T-helper 22 cell (primary cell): Measurements from ENCODE around the gene MYD88.

Experiments used
- DNase-seq: peaks from one replicate; pipeline ENCODE4 v3.0.0-alpha.2; 2020; ENCODE audit warnings: low read depth

The MYD88 gene

DNA sequence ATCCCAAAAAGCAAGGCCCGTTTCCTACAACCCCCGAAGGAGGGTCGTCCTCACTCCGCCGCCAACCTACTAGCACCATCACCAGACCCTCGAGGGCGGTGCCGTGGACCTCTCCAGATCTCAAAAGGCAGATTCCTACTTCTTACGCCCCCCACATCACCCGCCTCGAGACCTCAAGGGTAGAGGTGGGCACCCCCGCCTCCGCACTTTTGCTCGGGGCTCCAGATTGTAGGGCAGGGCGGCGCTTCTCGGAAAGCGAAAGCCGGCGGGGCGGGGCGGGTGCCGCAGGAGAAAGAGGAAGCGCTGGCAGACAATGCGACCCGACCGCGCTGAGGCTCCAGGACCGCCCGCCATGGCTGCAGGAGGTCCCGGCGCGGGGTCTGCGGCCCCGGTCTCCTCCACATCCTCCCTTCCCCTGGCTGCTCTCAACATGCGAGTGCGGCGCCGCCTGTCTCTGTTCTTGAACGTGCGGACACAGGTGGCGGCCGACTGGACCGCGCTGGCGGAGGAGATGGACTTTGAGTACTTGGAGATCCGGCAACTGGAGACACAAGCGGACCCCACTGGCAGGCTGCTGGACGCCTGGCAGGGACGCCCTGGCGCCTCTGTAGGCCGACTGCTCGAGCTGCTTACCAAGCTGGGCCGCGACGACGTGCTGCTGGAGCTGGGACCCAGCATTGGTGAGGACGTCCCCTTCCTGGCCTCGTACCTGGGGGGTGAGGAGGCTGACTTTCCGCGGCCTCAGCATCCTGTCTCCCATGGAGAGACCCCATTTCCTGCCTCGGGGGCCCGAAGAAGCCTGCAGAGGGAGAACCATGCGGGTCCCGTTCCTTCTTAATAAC is at the start of gene MYD88:
Gene MYD88 (plus strand): TSS at position 313 of the 842 bp plus-strand sequence. CDS start 40 bp downstream, at position 353.
- peak; percentile 69 for DNase-seq

DNA sequence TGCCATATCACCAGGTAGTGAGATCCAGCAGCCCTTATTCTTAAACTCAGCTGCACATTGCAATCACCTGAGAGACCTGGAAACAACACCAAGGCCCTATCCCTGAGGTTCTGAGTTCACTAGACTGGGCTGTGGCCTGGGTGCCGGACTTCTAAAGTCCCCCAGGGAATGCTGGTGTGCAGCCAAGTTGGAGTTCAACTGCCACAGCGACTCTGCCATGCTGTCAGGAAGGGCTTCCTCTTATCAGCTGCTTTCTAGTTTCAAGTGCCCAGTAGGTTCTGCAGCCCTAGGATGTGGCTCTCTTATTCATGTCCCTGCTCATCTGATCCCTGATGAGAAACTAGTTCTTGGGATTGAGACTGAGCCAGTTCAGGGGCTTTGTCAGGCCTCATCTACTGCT is 49.3 kb upstream of the MYD88 start:
- no peak for DNase-seq

DNA sequence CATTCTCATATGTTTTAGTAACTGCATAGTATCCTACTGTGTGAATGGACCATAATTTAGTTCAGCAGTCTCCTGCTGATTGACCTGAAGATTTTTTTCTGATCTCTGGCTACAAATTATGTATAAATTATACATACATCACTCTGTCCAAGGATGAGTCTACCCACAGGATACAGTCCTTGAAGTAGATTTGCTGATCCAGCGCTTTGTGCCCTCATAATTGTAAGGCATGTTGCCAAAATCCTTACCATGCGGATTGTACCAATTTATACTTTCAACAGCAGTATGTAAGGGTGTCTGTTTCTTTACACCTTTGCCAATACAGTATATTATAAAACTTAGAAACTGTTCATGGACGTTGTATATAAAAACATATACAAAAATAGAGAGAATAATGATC is 48.0 kb upstream of the MYD88 start:
- DNase-seq = no peak

DNA sequence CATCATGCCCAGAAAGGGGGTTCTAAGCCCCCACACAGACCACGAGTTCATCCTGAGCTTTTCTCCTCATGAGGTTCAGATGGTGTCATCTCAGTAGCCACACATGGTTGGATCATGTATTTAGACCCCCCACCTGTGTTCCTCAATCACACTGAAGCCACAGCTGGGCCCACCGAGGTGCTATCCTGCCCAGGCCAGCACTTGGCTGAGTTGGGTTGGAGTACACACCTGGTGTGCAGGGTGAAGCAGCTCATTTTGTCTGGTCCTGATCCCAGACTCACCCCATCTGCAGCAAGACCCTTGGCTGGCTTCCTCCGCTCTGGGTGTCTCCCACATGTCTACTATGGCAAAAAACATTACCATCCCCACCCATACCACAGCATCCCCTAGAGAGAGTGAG is 43.5 kb upstream of the MYD88 start:
- DNase-seq = no peak

DNA sequence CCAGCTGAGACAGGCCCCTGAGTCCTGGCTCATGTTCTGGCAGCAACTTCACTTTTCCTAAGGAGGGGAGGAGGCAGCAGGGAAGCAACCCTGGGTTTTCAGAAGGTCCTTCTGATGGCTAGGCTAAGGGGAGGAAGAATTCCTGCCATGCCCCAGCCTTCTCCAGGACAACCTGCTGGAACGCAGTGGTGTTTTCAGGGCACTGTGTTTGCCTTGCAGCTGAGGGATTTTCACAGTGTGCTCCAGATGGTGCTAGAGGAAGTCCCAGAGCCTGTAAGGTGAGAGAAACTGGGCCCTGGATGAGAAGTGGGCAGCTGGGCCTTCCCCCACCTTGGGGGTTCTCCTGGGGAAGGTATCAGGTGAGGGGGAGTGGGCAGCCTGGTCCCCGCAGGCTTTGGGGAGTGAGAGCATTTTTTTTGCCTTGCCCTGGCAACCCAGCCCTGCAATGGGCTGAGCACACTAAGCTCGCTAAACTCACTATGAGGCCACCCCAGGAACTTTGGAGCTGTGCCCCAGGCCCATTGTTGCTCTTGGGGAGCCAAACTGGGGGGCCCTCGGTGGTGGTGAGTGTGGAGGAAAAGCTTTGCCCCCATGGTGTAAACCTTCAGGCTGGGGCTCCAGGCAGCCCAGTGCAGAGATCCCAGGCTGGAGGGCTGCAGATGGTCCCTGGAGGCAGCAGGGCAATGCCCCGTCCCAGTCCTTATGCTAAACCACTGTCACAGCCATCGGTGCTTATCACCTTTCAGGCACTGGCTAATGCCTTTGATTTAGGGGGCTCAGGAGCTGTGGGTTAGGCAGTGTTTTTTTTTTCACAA is 42.6 kb upstream of the MYD88 start:
- DNase-seq = no peak

DNA sequence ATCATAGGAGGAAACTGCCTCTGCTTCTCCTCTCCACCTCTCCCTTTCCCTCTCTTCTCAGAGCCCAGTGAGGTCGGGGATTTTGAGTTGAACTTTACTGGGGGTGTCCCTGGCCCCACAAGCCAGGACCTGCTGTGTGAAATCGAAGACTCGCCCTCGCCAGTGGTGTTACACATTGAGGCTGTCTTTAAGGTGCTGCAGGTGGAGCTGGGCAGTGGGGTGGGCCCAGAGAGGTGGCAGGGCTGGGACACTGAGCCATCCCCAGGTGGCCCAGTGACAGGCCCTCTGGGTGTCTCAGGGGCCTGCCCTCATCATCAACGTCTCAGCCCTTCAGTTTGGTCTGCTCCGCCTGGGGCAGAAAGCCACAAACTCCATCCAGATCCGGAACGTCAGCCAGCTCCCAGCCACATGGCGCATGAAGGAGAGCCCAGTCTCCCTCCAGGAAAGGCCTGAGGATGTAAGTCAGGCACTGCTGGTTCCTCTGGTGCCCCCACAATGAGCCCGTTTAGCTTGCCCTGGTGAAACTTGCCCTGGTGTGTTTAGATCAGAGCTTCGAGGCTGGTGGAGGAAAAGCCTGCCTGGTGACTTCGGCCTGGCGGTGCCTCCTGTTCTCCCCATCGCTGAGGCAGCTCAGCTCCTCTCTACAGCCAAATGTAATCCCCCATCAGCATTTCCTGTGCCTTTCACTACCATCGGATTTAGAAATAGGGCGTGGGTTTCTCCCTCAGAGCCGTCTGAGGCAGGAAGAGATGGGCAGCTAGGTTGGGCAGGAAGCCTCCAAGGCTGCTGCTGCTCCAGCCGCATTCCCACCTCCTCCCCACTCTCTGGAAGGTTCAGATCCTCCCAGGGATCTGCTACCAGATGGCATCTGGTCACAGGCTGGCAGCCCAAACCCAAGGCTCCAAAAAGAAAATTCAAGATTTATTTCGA is 40.8 kb upstream of the MYD88 start:
- no peak for DNase-seq

DNA sequence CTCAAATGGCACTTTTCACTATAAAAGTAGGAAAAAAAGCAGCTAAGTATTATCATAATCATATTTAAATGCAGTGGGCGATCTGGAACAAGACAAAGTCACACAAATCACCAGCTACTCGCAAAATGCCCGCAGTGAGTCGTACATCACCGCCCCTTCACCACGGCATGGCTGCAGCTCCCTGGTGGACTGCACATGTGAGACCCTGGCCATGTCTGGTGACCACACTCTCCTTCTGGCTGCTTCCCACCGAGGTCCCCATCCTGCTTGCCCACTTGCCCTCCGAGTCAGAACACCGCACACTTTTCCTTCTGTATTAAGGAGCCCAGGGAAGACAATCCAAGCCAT is 40.1 kb upstream of the MYD88 start:
- DNase-seq = no peak

DNA sequence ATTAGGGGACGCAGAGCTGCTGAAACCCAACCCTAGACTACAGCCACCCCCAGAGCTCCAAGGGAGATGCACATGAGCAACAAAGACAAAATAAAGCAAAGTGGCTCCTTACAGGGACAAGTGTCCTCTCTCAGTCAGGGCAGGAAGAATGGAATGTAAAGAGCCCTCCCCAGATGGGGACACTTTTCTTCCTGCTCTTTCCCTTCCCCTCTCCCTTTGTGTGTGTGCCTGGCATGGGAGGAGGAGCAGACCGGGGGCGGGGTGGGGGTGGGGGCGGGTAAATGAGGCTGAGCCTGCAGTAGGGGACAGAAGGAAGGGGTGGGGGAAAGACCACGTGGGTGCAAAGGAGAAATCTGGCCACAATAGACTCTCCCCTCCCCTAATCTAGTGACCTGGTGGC is 38.9 kb upstream of the MYD88 start:
- DNase-seq = no peak

DNA sequence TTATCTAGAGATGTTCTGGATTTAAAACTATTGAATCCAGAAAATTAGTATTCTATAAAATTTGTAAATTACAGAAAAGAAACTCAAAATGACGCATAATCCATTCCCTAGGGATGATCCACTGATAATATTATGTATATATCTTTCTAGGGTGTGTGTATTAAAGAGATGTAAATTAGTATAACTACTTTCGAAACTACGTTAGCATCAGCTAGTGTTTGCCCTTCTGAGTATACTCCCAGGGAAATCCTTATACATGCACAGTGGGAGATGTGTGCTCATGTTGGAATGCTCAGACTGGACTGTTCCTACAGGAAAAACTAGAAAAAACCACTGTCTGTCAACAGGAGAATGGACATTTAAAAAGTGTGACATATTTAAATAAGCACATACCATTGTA is 38.0 kb upstream of the MYD88 start:
- no peak for DNase-seq

DNA sequence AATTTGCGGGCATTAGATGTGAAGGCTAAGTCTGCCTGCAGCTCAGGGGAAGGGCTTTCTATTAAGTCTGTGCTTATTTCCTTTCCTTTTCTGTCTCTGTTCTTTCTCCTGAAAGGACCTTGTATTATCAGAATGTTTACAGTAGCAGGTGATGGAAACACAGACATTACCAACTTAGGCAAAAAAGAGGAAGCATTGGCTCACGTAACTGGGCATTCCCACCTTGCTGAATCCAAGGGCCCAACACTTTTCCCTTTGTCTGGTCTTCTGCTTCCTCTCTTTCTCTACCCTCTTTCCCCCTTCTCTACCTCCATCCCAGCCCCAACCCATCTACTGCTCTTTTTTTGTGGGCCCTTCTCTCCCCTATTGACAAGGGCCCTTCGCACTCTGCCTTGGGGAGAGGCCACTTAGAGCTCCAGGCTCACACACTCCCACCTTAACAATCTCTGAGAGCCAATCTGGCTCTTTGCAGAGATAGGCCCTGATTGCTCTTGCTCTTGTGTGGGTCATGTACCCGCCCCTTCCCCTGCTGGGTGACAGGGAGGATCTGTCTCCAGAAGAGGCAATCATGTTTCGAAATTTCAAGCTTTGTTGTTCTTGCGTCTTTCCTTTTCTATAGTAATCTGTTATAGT is 36.5 kb upstream of the MYD88 start:
- DNase-seq = no peak

DNA sequence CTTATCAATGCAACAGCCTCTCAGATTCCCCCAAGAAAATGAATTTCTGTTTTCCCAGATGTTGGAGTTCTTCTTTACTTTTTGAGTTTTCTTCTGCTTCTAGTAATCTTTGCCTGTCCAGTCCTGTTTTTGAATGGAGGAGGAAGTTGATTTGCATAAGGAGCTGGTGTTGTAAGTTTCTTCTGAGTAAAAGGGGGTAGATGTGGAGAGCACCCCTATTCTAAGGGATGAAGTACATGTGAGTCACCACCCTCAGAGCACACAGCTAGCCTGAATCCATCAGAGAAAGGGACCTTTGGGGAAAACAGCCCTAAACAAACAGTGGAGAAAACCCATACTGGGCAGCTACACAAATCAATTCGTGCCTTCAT is 36.0 kb upstream of the MYD88 start:
- no peak for DNase-seq

DNA sequence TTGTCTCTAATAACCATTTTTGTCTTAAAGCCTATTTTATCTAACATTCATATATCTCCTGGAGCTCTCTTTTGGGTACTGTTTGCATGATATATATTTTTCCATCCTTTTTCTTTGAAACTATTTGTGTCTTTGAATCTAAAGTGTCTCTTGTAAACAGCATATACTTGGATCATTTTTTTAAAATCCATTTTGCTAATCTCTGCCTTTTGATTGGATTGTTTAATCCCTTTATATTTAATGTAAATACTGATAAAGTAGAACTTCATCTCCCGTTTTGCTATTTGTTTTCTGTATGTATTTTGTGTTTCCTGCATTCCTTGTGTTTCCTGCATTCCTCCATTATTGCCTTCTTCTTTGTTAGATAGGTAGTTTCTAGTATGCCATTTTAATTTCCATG is 32.9 kb upstream of the MYD88 start:
- DNase-seq = no peak

DNA sequence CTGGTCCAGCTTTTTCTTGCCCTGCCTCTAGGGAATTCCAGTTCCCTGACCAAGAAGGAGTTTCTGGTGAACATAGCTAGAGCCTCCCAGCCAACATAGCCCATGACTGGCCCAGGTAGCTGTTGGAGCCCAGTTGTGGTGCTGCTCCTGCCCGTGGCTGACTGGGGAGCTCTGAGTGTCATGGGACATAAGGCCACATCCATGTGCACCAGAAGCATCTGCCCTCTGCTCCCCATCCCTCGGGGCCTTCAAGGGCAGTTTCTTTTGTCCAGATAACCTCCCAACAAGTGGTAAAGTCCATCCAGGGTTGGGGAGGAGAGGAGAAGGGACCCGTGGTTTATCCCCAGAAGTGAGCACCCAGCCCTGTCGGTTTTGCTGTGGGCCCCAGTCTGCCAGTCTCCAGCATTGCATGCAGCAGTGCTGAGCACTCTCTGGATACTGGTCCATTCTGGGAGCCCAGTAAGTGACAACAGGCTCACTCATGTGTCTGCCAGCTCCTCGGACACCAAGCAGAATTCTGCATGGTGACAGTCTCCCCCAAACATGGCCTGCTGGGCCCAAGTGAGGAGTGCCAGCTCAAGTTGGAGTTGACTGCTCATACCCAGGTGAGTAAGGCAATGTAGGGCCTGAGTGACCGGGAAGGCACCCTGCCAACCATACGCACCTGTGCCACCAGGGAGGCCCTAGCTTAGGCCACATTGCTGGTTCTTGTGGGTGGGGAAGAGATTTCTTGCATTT is 30.4 kb upstream of the MYD88 start:
- DNase-seq = no peak

DNA sequence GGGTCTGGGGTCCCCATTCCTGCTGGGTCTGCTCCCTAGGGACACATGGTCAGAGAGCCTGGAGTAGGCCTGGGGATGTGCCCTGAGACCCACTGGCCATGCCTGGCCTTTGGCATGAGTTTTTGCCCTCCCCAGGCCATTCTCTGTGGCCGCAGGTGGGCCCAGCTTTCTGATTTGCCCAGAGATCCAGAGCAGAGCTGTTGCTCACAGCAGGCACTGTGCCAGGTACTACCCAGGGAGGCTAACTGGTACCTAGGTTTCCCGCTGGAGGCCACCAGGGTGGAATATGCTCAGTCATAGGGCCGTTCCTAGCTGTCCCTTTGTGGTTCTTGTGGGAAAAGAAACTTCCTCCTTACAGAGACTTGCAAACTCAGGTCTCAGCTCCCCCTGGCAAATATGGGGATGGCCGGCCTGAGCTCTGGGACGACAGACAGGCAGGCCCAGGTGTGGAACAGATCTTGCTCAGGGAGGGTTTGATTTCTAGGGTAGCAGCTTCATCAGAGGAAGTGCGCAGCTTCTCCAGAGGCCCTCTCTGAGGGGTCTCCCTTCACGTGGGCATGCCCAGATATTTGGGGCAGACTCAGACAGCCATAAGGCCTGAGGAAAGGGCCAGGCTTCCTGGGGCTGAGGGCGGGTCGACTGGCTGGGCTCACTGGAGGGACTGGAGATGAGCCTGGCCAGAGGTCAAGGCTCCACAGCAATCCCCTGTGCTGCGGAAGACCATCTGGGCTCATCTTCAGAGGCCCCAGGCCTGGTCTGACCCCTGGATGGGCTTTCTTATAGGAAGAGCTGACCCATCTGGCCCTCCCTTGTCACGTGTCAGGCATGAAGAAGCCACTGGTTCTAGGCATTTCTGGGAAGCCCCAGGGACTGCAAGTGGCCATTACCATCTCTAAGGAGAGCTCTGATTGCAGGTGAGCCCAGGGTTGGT is 29.5 kb upstream of the MYD88 start:
- DNase-seq = no peak

DNA sequence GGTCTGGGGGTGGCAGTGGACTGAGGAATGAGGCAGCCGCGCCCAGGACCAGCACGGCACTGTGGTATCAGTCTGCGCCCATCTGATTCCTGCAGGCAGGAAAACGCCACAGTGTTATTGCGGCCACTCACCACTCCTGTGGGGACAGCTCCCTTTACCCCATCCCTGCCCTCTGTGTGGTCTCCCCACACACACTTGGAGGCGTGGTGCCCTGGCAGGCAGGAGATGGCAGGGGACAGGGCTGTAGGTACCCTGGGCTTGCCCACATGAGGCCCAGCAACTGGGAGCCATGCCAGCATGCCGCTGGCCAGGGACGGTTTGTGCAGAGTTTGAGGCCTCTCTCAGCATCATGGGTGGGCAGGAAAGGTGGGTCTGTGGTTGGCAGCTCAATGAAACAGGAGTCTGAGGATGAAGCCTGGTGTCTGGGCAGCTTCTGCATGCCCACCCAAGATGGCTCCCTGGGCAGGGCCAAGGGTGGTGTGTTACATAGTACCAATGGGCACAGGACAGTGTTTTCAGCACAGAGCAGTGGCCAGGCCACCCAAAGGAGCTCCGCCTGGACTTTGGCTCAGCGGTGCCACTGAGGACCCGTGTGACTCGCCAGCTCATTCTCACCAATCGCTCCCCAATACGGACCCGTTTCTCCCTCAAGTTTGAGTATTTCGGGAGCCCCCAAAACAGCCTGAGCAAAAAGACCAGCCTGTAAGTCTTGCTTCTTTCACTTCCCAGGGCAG is 28.7 kb upstream of the MYD88 start:
- DNase-seq = no peak

DNA sequence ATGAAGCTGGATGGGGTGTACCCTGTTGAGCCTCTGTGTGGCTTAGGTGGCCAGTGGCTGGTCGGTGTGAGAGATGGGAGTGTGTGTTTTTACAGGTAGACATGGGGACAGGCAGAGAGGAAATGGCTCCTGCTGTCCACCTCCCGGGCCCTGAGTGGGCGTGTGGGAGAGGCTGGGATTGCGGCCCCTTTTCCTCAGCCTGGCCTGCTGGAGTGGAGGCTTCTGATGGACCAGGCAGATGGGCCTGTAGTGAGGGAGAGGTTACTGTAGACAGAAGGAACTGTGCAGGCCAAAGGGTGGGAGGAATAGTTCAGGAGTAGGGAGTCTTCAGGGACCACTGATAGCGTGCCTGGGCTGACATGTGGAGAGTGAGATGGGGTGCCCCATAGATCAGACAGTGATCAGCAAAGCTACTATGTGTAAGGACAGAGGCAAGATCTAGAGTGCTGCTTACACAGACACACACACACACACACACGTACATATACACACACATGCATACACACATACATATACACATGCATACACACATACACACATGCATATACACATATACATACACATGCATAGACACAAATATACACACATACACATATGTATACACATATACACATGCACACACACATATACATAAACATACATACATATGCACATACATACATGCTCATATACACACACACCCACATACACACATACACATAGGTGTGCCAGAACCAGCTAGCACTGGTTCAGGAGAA is 28.0 kb upstream of the MYD88 start:
- no peak for DNase-seq

DNA sequence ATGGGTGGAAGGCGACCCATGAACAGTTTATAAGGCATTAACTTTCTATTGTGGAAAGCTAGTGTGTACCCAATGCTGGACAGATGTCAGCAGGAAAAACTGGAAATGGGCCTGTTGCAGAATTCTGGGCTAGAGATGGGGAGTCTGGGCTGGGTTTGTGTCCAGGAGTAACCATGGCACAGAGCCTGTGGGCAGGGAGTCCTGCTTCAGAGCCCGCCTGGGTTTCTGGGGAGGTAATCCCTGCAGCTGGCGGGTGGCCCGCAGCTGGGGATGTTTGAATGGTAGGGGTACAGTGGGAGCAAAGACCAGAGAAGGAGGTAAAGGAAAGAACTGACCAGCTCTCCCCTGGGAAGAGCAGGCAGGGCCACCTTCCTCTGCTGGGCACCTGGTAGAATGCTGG is 27.3 kb upstream of the MYD88 start:
- no peak for DNase-seq

DNA sequence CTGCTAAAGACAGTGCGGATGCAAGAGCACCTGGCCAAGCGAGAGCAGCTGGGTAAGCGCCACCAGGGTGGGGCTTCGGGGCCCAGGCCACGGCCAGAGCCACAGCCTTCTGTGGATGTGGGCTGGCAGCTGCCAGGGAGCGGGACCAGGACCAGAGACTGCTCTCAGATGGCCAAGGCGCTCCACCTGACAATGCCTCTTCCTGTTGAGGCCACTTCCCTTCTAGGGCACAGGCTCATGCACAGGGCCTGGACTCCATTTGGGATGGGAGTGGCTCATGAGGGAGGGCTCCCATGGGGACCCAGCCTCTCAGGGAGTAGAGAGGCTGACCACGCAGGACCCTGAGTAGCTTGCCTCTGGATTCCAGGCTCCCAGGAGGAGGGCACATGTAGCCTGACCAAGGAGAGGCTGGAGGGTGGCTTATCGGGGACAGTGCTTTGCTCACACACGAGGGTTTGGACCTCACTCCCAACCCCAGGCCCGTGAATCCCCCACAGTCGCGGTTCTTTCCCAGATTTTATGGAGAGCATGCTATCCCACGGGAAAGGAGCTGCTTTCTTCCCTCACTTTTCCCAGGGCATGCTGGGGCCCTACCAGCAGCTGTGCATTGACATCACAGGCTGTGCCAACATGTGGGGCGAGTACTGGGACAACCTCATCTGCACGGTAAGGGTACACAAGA is 26.6 kb upstream of the MYD88 start:
- no peak for DNase-seq
